GM19438 (cell line): ENCODE results near the gene SPACDR.

Source experiments
- ATAC-seq: cut with Tn5 transposase; IDR thresholded peaks from one replicate; pipeline ENCODE4 v1.9.1; 2021; ENCODE audit warnings: low read depth; ENCODE audit not compliant: unreplicated experiment

The SPACDR gene

GRCh38 chr7:100438172-100438571 lies 25.9 kb downstream of the SPACDR start:
- no peak for ATAC-seq

- ATAC-seq, result no peak
Observed at GRCh38 chr7:100437150-100438100, 26.6 kb downstream of the SPACDR start.

DNA sequence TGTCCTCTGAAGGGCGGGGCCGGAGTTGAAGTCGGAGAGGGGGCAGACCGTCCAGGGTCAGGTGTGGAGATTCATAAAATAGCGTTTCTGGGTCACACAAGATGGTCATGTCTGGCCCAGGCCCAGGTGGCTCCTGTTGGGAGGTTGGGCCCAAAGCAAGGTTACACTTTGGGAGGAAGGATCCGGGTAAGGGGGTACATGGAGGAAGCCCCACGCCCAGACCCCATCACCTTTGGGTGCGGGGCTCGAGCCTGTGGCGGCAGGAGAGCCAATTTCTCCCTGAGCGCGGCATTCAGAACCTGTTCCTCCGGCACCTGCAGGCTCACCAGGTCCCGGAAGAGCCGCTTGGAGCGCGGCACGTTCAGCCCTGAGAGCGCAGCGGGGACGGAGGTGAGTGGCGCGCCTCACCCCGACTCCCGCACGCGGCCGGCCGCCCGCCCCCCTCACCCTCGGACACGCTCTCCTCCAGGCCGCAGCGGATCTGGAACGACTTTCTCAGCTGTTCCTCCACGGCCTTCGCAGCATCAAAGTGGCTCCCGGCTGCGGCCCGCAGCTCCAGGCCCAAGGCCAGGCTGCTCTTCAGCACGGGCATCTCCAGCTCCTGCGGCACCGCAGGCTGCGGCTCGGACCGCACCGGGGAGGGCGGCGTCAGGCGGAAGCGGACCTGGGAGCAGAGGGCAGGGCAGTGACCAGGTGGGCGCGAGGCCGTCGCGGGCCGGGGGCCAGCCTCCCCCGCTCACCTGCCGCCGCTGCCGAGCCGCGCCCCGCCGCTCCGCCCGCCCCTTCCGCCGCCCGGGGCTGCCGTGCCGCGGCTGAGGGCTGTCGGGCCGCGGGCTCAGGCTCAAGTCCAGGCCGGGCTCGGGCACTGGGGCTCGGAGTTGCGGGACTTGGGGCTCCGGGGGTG lies 28.4 kb downstream of the SPACDR start:
- peak; percentile 20 for ATAC-seq

GRCh38 chr7:100434297-100435144 lies 29.5 kb downstream of the SPACDR start:
- no peak for ATAC-seq

- ATAC-seq, result no peak
Observed at GRCh38 chr7:100433592-100434296, 30.3 kb downstream of the SPACDR start.

DNA sequence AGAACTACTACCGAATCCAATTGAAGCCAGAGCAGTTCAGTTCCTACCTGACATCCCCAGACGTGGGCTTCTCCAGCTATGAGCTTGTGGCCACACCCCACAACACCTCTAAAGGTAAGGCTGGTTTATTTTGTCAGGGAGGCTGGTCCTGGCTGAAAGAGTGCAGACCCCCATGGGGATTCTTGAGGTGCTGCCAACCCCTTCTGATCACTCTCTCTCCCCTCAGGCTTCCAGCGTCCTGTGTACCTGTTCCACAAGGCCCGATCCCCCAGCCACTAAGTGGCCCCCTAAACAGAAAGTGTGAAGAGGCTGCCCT lies 30.8 kb downstream of the SPACDR start:
- no peak for ATAC-seq

- no peak for ATAC-seq
Observed at GRCh38 chr7:100432621-100433275, 31.3 kb downstream of the SPACDR start.

DNA sequence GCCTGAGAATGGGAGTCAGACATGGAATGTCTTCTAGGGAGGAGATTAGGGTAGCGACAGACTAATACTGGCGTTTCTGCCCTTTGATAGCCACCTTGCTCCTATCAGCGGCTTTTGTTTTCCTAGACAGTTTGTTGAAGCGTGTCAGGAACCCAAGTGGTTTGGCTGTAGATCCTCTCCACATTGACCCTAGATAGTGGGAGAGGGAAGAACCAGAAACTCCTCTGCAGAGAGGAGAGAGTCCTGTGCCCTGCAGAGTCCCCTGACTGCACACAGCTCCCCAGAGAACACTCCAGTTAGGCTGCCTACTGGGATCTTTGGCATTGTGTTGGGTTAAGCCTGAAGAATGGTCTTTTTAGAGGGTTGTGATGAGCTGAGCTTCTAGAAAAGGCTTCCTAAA lies 32.0 kb downstream of the SPACDR start:
- no peak for ATAC-seq

DNA sequence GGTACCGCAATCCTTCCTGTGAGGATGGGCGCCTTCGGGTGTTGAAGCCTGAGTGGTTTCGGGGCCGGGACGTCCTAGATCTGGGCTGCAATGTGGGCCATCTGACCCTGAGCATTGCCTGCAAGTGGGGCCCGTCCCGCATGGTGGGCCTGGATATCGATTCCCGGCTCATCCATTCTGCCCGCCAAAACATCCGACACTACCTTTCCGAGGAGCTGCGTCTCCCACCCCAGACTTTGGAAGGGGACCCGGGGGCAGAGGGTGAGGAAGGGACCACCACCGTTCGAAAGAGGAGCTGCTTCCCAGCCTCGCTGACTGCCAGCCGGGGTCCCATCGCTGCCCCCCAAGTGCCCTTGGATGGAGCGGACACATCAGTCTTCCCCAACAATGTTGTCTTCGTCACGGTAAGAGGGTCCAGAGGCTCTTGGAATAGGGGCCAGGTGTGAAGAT lies 32.7 kb downstream of the SPACDR start:
- no peak for ATAC-seq

DNA sequence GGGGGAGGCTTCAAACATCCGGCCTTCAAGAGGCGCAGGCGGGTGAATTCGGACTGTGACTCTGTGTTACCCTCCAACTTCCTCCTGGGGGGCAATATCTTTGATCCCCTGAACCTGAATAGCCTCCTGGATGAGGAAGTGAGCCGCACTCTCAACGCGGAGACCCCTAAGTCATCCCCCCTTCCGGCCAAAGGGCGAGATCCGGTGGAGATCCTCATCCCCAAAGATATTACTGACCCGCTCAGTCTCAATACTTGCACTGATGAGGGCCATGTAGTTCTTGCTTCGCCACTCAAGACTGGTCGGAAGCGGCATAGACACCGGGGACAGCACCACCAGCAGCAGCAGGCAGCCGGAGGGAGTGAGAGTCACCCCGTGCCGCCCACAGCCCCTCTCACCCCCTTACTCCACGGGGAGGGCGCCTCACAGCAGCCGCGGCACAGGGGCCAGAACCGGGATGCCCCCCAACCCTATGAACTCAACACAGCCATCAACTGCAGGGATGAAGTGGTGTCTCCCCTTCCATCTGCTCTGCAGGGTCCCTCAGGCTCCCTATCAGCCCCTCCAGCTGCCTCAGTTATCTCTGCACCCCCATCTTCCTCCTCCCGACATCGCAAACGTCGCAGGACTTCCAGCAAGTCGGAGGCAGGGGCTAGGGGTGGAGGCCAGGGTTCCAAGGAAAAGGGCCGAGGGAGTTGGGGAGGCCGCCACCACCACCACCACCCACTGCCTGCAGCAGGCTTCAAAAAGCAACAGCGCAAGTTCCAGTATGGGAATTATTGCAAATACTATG lies 33.4 kb downstream of the SPACDR start:
- ATAC-seq, result no peak

GRCh38 chr7:100429637-100430492 lies 34.2 kb downstream of the SPACDR start, which contains the start of gene MEPCE:
Gene MEPCE (plus strand): TSS chr7:100429831. CDS start chr7:100430019, 188 bp downstream.
- ATAC-seq, result peak; percentile 36

DNA sequence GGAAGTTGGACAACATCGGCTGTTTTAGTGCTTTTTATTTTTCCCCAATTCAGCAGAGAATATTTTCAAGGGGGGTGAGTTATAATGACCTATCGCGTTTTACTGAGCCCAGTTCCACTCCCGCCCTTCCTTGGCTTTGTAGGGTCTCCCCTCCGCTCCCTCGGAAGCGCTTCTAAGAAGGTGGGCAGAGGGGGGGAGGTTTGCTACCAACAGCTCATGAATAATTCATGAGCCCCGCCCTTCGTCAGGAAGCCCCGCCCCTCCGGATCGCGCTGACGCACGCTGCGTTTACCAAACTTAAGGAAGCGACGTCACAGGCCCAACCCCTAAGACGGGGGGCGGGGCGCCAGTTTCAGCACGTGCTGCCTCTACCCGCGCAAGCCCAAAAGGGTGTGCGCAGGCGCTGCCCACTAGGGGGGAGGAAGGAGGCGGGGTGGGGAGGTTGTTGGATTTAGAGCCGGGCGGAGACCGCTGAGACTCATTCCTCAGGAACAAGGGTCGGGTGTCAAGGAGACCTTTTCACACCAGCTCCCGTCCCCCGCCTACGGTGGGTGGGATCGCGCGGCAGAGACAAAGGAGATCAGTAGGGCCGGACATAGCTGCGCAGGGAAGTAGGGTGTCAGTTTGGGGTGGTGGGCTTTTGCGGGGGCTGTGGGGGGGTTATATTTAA lies 35.0 kb downstream of the SPACDR start:
- ATAC-seq, result peak; percentile 38

DNA sequence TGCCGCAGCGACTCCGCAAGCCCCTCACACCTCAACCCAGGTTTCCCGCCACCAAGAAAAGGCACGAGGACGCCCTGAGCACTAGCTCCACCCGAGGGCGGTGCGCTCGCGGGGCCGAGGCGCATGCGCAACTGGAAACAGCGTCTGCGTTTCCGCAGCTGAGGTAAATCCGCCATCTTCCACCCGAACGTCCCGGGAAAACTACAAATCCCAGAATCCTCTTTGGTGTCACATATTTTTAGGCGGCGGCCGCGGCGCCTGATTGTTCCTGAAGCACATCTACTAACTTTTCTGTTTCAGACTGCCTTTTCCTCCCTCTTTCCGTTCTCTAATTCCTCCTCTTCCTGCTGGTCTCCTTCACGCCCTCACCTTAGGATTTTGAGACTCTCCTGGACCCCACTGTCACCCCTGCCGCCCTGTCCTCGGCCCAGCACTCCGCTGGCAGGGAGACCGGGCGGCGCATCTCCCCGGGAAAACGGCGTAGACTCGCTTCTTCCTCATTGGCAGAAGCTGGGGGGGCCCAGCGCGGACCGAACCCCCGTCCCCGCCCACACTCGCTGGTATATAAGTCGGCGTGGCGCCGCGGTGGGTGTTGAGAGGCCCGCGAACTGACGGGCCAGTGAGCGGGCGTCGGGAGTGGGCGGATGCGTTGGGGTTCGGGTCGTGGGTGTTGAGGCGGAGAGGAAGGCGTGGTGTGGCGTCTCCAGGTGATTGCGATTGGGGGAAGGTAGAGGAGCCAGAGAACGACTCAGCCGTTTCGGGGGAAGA lies 35.7 kb downstream of the SPACDR start, which contains the start of gene ZCWPW1:
Gene ZCWPW1, minus strand, starts transcription at position 505 of the 768 bp plus-strand sequence. CDS start 8,054 bp downstream, outside the sequence.
- ATAC-seq, result peak; percentile 53

GRCh38 chr7:100427762-100428198 lies 36.3 kb downstream of the SPACDR start:
- ATAC-seq, result no peak

GRCh38 chr7:100426516-100426915 lies 37.5 kb downstream of the SPACDR start:
- no peak for ATAC-seq

- ATAC-seq, result no peak
Observed at GRCh38 chr7:100425347-100425746, 38.7 kb downstream of the SPACDR start.
